SK-N-MC (cell line): Measurements from ENCODE around the gene LIX1.

Experiments
- DNase-seq: peaks from one replicate; pipeline ENCODE4 v3.0.0-alpha.2; 2011; ENCODE audit warnings: low read depth, low spot score
- H3K27ac ChIP-seq: fragments of 200-600 bp; sonication (generic); 2 replicates; pipeline ENCODE4 v1.5.1; 2016; ENCODE audit warnings: mixed run types
- H3K36me3 ChIP-seq: fragments of 200-600 bp; sonication (generic); 2 replicates; pipeline ENCODE4 v1.6.1; 2017; ENCODE audit warnings: antibody characterized with exemption, low read length, mixed read lengths; ENCODE audit not compliant: insufficient read depth
- H3K4me3 ChIP-seq: fragments of 200-600 bp; sonication (generic); 2 replicates; pipeline ENCODE4 v1.5.1; 2016
- H3K9ac ChIP-seq: fragments of 200-600 bp; sonication (generic); 2 replicates; pipeline ENCODE4 v1.8.0; 2017; ENCODE audit warnings: mixed run types, mixed read lengths; ENCODE audit not compliant: insufficient read length
- H3K9me3 ChIP-seq: fragments of 200-600 bp; sonication (generic); 2 replicates; pipeline ENCODE4 v1.6.1; 2017; ENCODE audit warnings: low read depth, mild to moderate bottlenecking, antibody characterized with exemption, low read length, moderate library complexity, mixed read lengths
- EZH2 ChIP-seq: fragments of 200-600 bp; sonication (generic); IDR thresholded peaks from one replicate; pipeline ENCODE4 v1.6.1; 2017; ENCODE audit warnings: antibody characterized with exemption
- FOXP2 ChIP-seq: optimal IDR thresholded peaks from 2 replicates; pipeline ENCODE3; 2011; ENCODE audit warnings: mild to moderate bottlenecking, moderate library complexity; ENCODE audit not compliant: insufficient read depth; ENCODE audit errors: extremely low read length, control extremely low read depth
- POLR2AphosphoS5 ChIP-seq: IDR thresholded peaks from 2 replicates; pipeline ENCODE4 v1.6.1; 2012; ENCODE audit warnings: mild to moderate bottlenecking, low read depth, low read length, borderline replicate concordance

Gene LIX1

GRCh38 chr5:97172227-97172626 is 29.8 kb upstream of the LIX1 start:
- H3K4me3 ChIP-seq = no peak overlapping the region
- DNase-seq = no peak
- no peaks in the 10 kb centered on the region for H3K9me3 ChIP-seq
- no peak overlapping the region for H3K27ac ChIP-seq
- no peak overlapping the region for H3K9ac ChIP-seq
- TF ChIP-seq POLR2AphosphoS5 (no peak), FOXP2 (no peak), EZH2 (no peak)
- peaks cover 93% of the 10 kb centered on the region for H3K36me3 ChIP-seq

- Histone ChIP-seq H3K36me3 (peaks cover 92% of the 10 kb centered on the region), H3K9me3 (no peaks in the 10 kb centered on the region), H3K9ac (no peak overlapping the region), H3K4me3 (no peak overlapping the region), H3K27ac (no peak overlapping the region)
- no peak for TF ChIP-seq EZH2
- TF ChIP-seq POLR2AphosphoS5 = no peak
- no peak for TF ChIP-seq FOXP2
- DNase-seq = no peak
These were observed 29.3 kb upstream of the LIX1 start for GRCh38 chr5:97171703-97172102.

GRCh38 chr5:97167435-97167834 is 25.0 kb upstream of the LIX1 start:
- TF ChIP-seq EZH2 (no peak), FOXP2 (no peak), POLR2AphosphoS5 (no peak)
- H3K36me3 ChIP-seq = peaks cover 77% of the 10 kb centered on the region
- no peak overlapping the region for H3K4me3 ChIP-seq
- H3K9ac ChIP-seq = no peak overlapping the region
- DNase-seq = no peak
- H3K27ac ChIP-seq = no peak overlapping the region
- no peaks in the 10 kb centered on the region for H3K9me3 ChIP-seq

GRCh38 chr5:97165726-97166125 is 23.3 kb upstream of the LIX1 start:
- no peak overlapping the region for H3K4me3 ChIP-seq
- peak overlapping the region; percentile 27 for H3K9ac ChIP-seq
- no peak for DNase-seq
- H3K36me3 ChIP-seq = peaks cover 77% of the 10 kb centered on the region
- no peaks in the 10 kb centered on the region for H3K9me3 ChIP-seq
- H3K27ac ChIP-seq = no peak overlapping the region
- no peak for TF ChIP-seq POLR2AphosphoS5
- no peak for TF ChIP-seq FOXP2
- TF ChIP-seq EZH2 = no peak

GRCh38 chr5:97164846-97165245 is 22.4 kb upstream of the LIX1 start:
- no peak overlapping the region for H3K27ac ChIP-seq
- H3K9me3 ChIP-seq = no peaks in the 10 kb centered on the region
- H3K4me3 ChIP-seq = no peak overlapping the region
- TF ChIP-seq FOXP2 (no peak), POLR2AphosphoS5 (no peak), EZH2 (no peak)
- no peak overlapping the region for H3K9ac ChIP-seq
- no peak for DNase-seq
- H3K36me3 ChIP-seq = peaks cover 73% of the 10 kb centered on the region

GRCh38 chr5:97163790-97164285 is 21.4 kb upstream of the LIX1 start:
- TF ChIP-seq EZH2 = no peak
- TF ChIP-seq FOXP2 = no peak
- no peak for TF ChIP-seq POLR2AphosphoS5
- Histone ChIP-seq H3K36me3 (peaks cover 62% of the 10 kb centered on the region), H3K9ac (no peak overlapping the region)

GRCh38 chr5:97163360-97163764 is 21.0 kb upstream of the LIX1 start:
- peaks cover 58% of the 10 kb centered on the region for H3K36me3 ChIP-seq
- DNase-seq = no peak

More at GRCh38 chr5:97163790-97164285, 21.4 kb upstream of the LIX1 start:
- Histone ChIP-seq H3K4me3 (no peak overlapping the region), H3K27ac (no peak overlapping the region), H3K9me3 (no peaks in the 10 kb centered on the region)
- DNase-seq = no peak

GRCh38 chr5:97162045-97162444 is 19.6 kb upstream of the LIX1 start:
- H3K9me3 ChIP-seq = no peaks in the 10 kb centered on the region
- TF ChIP-seq FOXP2 (no peak), POLR2AphosphoS5 (no peak; the same call in 1 of the 2 replicates), EZH2 (no peak)
- H3K36me3 ChIP-seq = peaks cover 45% of the 10 kb centered on the region
- no peak overlapping the region for H3K27ac ChIP-seq
- DNase-seq = peak; percentile 71
- H3K4me3 ChIP-seq = no peak overlapping the region
- no peak overlapping the region for H3K9ac ChIP-seq

More at GRCh38 chr5:97163360-97163764, 21.0 kb upstream of the LIX1 start:
- Histone ChIP-seq H3K9ac (no peak overlapping the region), H3K4me3 (no peak overlapping the region), H3K9me3 (no peaks in the 10 kb centered on the region), H3K27ac (peak overlapping the region; percentile 2; the same call in 1 of the 2 replicates)
- no peak for TF ChIP-seq EZH2
- TF ChIP-seq FOXP2 = no peak
- TF ChIP-seq POLR2AphosphoS5 = no peak

- H3K27ac ChIP-seq = no peak overlapping the region
- TF ChIP-seq FOXP2 (no peak), EZH2 (no peak), POLR2AphosphoS5 (no peak)
- DNase-seq = no peak
- no peaks in the 10 kb centered on the region for H3K9me3 ChIP-seq
- H3K4me3 ChIP-seq = no peak overlapping the region
- H3K9ac ChIP-seq = no peak overlapping the region
- H3K36me3 ChIP-seq = peaks cover 19% of the 10 kb centered on the region
These were observed 15.3 kb upstream of the LIX1 start for GRCh38 chr5:97157689-97158088.
